HG03469 (cell line): ENCODE measurements around the gene GRM4.
"Not testable (repeated sequence)": the region's sequence is repeated elsewhere in the genome, so short reads cannot be mapped to it uniquely, and the experiment has no call there.

Experiments used
- ATAC-seq: cut with Tn5 transposase; IDR thresholded peaks from one replicate; pipeline ENCODE4 v1.9.1; 2021; ENCODE audit warnings: mild to moderate bottlenecking, moderate library complexity, moderate number of reproducible peaks; ENCODE audit not compliant: unreplicated experiment

Gene GRM4

DNA sequence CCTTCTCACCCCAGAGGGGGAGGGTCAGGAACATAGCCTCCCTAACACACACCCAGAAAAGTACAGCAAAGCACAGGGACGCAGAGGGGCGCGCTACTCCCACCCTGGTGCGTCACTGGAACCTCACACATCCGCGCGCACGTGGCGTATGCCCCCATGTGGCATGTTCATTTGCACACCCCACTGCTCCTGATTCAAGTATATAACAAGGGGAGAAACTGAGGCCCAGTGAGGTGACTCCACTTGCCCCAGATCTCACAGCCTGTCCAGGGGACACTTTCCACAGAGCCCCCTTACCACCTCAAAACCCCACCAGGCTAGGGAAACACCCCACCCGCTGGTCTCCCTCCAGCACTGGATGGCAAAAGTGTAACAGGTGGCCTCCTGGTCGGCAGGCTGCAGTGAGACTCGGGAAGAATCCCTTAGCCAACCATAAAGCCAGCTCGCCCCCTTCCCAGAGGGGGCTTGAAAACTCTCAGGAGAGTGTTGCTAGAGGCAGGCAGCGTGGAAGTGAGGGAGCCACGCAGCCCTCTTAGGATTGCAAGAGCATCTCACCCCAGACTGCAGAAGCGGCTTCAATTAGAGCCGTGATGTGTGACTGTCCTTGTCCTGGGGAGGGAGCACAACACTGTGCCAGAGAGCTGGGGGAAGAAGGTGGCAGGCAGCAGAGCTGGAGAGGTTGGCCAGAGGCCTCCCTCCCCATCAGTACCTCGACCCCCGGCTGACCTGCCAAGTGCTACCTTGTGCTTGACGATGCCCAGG is at the start of gene GRM4:
GRM4 (minus strand) TSS at position 67 of the 762 bp plus-strand sequence. CDS start 12,591 bp downstream, outside the sequence.
- ATAC-seq = no peak

DNA sequence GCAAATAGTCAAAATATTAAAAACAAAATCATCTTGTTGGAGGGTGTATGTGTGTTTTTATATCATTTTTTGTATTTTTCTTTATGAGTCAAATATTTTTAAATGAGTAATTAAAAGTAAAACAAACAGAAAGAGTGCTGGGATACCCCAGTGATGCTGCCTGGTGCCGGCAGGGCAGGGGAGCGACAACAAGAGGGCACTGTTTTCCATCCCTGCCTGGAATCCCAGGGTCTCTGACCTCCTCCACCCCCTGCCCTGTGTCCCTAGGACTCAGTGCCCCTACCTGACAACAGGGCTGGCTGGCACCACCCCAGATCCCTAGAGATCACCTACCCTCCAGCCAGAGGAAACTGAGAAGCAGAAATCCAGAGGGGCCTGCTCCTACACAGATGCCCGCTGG is 48.9 kb upstream of the GRM4 start:
- no peak for ATAC-seq

DNA sequence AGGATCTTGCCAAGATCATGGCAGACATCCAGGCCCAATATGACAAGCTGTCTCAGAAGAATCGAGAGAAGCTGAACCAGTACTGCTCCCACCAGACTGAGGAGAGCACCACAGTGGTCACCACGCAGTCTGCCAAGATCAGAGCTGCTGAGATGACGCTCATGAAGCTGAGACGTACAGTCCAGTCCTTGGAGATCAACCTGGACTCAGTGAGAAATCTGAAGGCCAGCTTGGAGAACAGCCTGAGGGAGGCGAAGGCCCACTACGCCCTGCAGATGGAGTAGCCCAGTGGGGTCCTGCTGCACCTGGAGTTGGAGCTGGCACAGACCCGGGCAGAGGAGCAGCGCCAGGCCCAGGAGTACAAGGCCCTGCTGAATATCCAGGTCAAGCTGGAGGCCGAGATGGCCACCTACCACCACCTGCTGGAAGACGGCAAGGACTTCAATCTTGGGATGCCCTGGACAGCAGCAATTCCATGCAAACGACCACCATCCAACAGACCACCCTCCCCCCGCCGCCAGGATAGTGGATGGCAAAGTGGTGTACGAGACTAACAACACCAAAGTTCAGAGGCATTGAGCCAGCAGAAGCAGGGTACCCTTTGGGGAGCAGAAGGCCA is 44.7 kb upstream of the GRM4 start:
- no peak for ATAC-seq

DNA sequence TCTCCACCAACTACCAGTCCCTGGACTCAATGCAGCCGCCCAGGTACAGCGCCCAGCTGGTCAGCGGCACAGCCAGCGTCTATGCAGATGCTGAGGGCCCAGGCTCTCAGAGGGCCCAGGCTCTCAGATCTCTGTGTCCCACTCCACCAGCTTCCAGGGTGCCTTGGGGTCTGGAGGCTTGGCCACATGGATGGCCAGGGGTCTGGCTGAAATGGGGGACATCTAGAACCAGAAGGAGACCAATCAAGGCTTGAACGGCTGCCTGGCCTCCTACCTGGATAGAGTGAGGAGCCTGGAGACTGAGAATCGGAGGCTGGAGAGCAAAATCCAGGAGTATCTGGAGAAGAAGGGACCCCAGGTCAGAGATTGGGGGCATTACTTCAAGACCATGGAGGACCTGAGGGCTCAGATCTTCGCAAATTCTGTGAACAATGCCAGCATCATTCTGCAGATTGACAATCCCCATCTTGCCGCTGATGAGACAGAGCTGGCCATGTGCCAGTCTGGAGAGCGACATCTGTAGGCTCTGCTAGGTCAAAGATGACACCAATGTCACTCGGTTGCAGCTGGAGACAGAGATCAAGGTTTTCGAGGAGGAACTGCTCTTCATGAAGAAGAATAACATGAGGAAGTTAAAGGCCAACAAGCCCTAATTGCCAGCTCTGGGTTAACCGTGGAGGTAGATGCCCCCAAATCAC is 44.1 kb upstream of the GRM4 start:
- no peak for ATAC-seq

DNA sequence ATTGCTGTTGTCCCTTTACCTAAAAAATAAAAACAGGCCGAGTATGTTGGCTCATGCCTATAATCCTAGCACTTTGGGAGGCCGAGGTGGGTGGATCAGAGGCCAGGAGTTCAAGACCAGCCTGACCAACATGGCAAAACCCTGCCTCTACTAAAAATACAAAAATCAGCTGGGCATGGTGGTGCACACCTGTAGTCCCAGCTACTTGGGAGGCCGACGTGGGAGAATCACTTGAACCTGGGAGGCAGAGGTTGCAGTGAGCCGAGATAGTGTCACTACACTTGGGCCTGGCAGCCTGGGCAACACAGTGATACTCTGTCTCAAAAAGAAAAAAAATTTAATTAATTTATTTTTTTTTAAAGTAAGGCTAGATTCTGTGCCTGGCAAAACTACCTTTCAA is 38.8 kb upstream of the GRM4 start:
- not testable (repeated sequence) for ATAC-seq

DNA sequence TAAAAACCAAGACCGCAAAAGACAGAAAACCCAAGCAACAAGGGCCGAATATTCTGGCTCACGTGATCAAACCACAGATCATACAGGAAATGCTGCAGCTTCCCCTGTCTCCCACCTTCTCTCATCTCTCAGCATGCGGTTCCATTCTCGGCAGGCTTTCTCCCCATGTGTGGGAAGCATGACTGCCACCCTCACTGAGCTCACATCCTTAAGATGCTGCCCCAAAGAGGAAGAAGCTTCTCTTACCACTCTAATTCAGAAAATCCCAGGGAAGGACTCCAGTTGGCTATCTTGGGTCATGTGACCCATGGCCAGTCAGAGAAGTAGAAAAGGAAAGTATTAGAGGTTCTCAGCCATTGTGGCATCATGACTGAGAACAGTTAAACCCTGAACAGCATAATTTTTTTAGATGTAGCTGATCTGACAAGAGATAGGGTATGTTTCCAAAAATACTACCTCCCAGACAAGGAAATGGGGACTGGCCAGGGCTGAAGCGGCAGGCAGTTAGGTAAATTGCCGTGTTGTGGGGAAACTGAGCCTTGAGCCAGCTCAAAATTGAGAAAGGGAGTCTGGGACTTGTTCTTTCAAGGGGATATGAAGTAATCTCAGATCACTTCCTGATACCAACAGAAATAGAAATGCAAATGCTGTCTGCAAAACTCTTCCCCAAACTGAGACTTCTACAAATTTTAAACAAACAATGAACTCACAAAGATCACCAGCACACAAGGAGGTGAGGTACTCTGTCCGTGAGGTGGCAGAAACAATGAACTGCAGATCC is 37.1 kb upstream of the GRM4 start:
- no peak for ATAC-seq

DNA sequence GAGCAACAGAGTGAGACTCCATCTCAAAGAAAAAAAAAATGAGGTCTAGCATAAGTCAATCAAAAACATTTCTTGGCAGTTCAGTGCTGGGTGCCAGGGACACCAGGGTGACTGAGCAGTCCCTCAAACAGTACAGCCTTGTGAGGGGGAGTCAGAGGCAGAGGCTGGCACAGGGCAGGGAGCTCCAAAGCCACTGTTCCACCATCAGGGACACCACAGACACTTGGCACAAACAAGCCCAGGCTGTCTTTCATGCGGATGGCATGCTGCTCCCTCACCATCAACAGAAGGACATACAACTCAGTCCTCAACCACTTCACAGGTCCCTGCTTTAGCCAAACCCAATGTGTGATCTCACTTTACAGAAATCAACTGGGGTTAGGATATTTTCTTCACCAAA is 36.0 kb upstream of the GRM4 start:
- no peak for ATAC-seq

DNA sequence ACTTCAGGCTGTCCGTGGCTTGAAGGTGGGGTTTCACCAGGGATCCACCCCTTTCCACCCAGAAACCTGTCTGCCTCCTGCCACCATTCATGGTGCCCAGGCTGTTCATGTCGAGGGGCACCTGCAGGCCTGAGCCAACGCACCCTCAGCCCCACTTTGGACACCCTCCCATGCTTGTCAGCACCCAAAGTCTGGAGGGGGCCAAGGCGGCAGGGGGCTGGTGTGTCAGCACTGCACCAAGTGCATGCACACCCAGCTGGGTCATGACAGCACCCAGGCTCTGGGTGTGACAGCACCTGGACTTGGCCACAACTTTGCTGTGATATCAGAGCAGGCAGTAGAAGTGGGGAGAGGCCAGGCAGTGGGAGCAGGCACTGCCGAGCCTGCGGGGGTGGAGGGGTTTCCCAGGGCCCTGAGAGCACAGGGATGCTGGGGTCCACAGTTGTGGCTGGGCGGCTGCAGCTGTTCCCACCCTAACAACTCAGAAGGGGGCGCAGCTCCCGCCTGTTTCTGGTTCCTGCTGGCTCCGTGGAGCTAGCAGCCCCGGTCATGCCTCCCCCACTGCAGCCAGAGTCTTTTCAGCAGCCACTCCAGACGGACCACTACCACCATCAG is 33.3 kb upstream of the GRM4 start:
- no peak for ATAC-seq

DNA sequence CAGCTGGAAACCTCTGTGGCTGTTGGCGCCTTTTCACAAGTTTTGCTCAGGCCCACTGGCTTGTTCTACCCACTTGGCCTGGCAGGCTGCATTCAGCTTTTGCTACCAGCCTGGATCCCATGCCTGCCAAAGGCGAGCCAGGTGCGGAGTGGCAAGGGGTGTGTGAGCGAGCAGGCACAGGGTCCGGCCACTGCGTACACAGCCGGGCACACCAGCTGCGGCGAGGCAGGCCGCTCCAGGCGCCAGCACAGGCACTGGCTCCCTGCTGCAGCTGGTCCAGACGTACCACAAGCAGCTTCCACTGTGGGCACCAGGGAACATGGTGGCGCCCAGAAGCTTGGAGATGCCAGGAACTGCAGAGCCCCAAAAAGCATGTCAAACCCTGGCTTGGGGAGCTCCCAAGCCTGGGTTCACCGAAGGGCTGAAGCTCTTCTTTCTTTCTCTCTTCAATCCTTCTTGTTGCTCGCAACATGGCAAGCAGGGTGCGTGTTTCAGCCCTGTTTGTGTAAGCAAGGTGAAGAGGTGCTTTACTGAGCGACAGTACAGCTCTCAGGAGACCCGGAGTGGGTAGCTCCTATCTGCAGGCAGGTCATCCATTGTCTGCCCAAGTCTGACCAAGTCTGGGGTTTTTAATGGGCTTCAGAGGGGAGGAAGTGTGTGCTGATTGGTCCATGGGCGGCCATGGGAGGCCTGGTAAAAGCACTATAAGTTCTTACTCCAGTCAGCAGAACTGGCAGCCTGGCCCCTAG is 32.6 kb upstream of the GRM4 start:
- ATAC-seq = no peak

DNA sequence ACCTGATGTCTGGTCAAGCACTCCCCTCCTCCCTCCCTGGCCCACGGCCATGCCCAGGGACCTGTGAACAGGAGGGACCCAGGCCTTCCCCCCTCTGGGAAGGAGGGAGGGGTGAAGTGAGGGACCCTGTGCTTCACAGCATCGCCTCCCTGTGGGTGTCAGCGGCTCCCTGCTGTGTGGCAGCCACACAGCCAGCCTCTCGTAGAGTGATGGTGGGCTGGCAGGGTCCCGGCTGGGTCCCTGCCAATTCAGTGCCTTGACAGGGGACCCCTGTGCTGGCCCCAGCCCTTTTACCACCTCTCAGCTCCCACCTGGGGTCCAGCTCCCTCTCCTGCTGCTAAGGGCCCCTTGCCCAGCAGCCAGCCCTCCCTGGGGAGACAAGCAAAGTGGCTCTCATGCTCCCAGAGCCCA is 31.3 kb upstream of the GRM4 start:
- ATAC-seq = no peak

DNA sequence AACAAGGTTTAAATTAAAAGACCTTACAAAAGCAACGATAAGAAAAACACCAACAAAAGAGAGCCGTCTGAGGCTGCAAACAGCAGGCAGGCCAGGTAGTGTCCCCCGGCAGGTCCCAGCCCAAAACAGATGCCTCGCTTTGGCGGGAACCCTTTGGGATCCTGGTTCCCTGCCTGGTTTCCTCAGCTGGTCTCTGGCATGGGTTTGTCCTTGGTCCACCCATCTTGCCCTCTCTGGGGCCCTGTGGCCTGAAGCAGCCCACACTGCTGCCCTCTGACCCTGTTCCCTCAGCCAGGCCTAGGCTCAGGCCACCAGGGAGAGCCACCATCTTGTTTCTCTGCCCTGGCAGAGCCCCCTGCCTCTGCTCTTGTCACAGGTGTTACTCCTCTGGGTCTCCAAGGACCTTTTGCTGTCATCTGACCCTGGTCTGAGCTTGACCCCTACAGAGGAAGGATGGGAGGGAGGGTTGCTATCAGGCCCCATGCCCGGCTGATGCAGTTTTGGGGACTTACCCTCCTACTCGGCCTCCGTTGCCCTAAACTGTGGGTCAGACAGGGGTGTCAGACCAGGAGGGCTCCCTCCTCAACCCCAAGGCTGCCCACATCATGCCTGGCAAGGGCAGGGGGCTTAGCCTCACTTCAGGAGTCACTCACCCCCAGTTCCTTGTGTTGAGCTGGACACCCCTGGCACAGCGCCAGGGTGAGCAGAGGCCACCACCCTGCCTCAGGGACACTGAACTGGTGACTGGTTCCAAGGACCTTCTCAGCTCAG is 30.6 kb upstream of the GRM4 start:
- no peak for ATAC-seq

DNA sequence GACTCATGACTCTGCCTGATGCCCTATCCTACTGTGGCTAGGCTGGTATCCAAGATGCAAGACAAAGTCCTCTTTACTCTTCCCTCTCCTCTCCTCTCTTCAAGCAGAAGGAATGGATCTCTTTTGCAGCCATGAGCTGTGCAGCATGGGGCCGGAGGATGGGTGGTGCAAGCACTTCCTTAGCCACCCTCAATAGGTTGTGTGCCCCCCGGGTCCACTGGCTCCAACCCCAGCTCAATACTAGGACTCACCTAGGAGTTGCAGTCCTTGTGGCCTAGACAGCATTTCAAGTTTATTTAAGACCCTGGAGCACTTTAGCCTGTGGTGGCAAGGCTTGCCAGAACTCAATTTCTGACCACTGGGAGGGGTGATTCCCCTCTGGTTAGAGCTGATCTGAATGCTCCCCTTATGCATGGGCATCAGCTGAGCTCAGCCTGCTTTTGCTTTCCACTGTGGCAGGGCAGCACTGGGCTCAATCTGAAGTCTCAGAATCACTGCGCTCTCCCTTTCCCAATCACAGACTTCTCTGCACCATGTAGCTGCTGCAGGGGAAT is 29.0 kb upstream of the GRM4 start:
- no peak for ATAC-seq

DNA sequence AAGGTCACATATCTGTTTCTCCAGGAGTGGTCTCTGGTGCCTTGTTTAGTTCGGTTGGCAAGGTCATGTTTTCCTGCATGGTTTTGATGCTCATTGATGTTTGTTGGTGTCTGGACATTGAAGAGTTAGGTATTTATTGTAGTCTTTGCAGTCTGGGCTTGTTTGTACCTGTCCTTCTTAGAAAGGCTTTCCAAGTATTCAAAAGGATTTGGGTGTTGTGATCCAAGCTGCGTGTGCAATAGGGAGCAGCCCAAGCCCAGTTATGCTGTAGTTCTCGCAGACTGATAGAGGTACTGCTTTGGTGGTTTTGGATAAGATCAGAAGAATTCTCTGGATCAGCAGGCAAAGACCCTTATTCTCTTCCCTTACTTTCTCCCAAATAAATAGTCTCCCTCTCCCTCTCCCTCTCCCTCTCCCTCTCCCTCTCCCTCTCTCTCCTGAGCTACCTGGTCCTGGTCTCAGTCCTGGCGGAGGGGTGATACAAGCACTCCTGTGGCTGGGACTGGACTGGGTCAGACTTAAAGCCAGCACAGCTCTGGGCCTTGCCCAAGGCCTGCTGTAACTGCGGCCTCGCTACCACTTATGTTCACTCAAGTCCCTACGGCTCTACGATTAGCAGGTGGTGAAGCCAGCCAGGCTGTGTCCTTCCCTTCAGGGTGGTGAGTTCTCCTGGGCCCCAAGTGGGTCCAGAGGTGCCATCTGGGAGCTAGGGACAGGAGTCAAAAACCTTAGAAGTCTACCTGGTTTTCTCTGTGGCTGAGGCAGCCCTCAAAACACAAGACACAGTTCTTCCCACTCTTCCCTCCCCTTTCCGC is 27.3 kb upstream of the GRM4 start:
- no peak for ATAC-seq

DNA sequence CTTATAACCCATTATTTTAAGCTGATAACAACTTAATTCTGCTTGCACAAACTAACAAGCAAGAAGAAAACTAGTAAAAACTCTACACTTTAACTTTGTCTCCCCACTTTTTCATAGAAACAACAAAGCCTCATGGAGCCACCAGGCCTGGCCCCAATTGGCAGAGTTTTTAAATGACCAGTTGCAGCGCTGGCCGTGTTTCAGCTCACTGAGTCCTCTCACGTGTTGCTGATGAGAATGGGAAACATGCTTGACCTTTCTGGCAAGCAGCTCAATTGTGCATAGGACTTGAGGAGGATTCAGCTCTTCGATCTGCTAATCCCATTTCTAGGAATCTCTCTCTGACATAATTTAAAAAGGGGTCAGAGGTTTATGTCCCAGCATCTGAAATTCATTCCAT is 24.5 kb upstream of the GRM4 start:
- no peak for ATAC-seq

DNA sequence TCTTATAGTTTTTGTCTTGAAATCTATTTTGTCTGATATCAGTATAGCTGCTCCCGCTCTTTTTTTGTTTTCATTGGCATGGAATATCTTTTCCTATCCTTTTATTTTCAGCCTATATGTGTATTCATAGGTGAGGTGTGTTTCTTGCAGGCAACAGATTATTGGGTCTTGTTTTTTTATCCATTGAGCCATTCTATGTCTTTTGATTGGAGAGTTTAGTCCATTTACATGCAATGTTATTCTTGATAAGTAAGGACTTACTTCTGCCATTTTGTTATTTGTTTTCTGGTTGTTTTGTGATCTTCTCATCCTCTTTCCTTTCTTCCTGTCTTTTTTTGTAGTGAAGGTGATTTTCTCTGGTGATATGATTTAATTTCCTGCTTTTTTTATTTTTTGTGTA is 24.0 kb upstream of the GRM4 start:
- no peak for ATAC-seq

DNA sequence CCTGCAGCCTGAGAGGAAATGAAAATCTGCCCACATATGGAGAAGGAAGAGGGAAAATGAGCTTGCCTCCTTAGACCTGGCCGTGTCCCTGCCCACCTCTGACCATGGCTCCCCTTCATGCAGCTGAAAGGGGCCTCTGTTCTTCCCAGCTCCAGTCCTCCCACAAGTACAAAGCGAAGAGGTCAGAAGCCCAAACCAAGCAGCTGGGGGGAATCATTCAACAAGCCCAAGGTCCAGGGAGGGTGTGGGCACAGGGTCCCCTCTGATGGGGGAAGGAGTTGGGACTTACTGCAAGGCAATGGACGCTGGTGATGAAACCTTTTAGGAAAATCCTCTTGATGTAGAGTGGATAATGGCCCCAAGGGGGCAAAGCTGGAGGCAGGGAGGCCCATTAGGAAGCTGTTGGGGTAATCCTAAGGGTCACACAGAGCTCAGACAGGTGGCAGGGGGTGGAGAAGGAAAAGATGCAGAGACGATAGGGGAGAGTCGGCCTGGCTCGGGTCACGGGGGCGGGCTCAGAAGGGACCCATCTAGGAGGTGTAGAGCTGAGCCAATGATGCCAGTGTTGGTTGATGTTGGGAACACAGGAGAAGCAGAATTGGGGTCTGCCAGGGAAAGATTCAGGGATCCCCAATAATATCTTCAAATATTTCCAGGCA is 16.1 kb upstream of the GRM4 start:
- no peak for ATAC-seq

DNA sequence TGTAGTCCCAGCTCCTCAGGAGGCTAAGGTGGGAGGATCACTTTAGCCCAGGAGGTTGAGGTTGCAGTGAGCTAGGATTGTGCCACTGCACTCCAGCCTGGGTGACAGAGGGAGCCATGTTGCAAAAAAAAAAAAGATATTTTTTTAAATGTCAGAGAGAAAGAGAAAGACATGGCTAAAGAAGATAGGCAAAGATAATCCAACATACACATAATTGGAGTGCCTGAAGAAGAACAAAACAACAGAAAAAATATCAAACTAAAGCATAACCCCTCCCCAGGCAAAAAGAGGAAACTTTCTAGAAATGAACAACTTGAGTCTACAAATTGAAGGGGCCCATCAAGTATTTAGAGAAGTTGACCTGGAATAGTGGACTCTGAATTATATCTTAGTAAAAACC is 14.0 kb upstream of the GRM4 start:
- no peak for ATAC-seq

DNA sequence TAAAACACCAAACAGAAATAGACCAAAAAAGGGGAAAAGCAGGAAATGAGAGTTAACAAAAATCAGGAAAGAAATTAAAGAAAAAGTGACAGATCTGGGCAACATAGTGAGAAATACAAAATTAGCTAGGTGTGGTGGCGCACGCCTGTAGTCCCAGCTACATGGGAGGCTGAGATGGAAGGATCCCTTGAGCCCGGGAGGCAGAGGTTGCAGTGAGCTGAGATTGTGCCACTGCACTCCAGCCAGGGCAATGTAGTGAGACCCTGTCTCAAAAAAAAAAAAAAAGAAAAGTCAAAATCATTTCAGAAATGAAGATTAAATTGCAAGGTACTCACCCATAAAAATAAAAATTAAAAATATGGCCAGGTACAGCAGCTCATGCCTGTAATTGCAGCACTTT is 13.0 kb upstream of the GRM4 start:
- no peak for ATAC-seq
